NCI-H524 treated with DMSO at 0.1 percent for 48 hours (cell line): ENCODE results near the gene ACOT8.
"Not testable (repeated sequence)": the region's sequence is repeated elsewhere in the genome, so short reads cannot be mapped to it uniquely, and the experiment has no call there.

Experiments
- DNase-seq: peaks from one replicate; lab custom pipeline; 2025; lab: John Stamatoyannopoulos, UW

The ACOT8 gene

GRCh38 chr20:45827030-45827652 is 30.1 kb downstream of the ACOT8 start, which contains the start of gene TNNC2:
Gene TNNC2 (minus strand): TSS chr20:45827312. CDS start chr20:45827248, 64 bp downstream.
- peak; percentile 39 for DNase-seq

GRCh38 chr20:45826381-45827019 is 30.7 kb downstream of the ACOT8 start:
- DNase-seq = peak; percentile 97

- DNase-seq = no peak
Observed at GRCh38 chr20:45823949-45824835, 33.0 kb downstream of the ACOT8 start.

- peak; percentile 26 for DNase-seq
Observed at GRCh38 chr20:45822857-45823256, 34.3 kb downstream of the ACOT8 start.

GRCh38 chr20:45821947-45822346 is 35.2 kb downstream of the ACOT8 start:
- DNase-seq = no peak

- no peak for DNase-seq
Observed at GRCh38 chr20:45819466-45819865, 37.7 kb downstream of the ACOT8 start.

GRCh38 chr20:45818239-45818638 is 39.0 kb downstream of the ACOT8 start:
- no peak for DNase-seq

- no peak for DNase-seq
Observed at GRCh38 chr20:45817376-45818194, 39.6 kb downstream of the ACOT8 start.

- no peak for DNase-seq
Observed at GRCh38 chr20:45816951-45817350, 40.2 kb downstream of the ACOT8 start.

GRCh38 chr20:45814314-45814713 is 42.9 kb downstream of the ACOT8 start:
- DNase-seq = no peak

GRCh38 chr20:45813489-45813888 is 43.7 kb downstream of the ACOT8 start:
- DNase-seq = no peak

- DNase-seq = no peak
Observed at GRCh38 chr20:45813006-45813340, 44.2 kb downstream of the ACOT8 start.

GRCh38 chr20:45812157-45813005 is 44.8 kb downstream of the ACOT8 start, which contains the start of gene UBE2C:
Gene UBE2C (plus strand): TSS chr20:45812644. CDS start chr20:45812696, 52 bp downstream.
- peak; percentile 99 for DNase-seq

- no peak for DNase-seq
Observed at GRCh38 chr20:45810191-45810970, 46.8 kb downstream of the ACOT8 start.

GRCh38 chr20:45801851-45802250 is 55.3 kb downstream of the ACOT8 start:
- no peak for DNase-seq

- DNase-seq = peak; percentile 2
Observed at GRCh38 chr20:45798935-45799642, 58.1 kb downstream of the ACOT8 start.

- not testable (repeated sequence) for DNase-seq
Observed at GRCh38 chr20:45797955-45798354, 59.2 kb downstream of the ACOT8 start.

- DNase-seq = not testable (repeated sequence)
Observed at GRCh38 chr20:45797510-45797909, 59.7 kb downstream of the ACOT8 start.

- DNase-seq = no peak
Observed at GRCh38 chr20:45796337-45797065, 60.7 kb downstream of the ACOT8 start.
